ENCODE results near the gene FRAS1.

DNA sequence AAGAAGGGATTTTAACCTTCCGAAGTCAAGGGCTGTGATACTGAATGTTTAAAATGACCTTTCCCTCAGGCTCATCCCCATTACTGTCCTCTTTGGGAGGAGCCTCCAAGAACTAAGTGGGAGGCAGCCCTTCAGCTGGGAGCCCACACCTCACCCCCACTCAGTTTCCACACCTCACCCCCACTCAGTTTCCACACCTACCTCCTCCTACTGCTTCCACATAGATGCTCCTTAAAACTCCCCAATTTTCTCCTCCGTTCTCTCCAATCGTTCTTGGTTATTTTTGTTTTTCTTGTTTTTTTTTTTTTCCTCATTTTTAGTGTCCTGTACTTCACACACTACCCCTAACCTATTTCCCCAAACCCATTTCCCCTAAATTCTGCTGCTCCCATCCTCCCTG is 462.8 kb downstream of the FRAS1 start:
- TF ChIP-seq, protein P1, sequence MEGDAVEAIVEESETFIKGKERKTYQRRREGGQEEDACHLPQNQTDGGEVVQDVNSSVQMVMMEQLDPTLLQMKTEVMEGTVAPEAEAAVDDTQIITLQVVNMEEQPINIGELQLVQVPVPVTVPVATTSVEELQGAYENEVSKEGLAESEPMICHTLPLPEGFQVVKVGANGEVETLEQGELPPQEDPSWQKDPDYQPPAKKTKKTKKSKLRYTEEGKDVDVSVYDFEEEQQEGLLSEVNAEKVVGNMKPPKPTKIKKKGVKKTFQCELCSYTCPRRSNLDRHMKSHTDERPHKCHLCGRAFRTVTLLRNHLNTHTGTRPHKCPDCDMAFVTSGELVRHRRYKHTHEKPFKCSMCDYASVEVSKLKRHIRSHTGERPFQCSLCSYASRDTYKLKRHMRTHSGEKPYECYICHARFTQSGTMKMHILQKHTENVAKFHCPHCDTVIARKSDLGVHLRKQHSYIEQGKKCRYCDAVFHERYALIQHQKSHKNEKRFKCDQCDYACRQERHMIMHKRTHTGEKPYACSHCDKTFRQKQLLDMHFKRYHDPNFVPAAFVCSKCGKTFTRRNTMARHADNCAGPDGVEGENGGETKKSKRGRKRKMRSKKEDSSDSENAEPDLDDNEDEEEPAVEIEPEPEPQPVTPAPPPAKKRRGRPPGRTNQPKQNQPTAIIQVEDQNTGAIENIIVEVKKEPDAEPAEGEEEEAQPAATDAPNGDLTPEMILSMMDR (IDR thresholded peaks at IDR 0.05): no peak
- TF ChIP-seq POLR2AphosphoS5 (IDR thresholded peaks at IDR 0.05; ENCODE audit: insufficient read depth in 1 of 2, low read depth in 1 of 2): no peak

All from vagina (tissue), 2 donors.